GM12892 (cell line): ENCODE measurements around the gene NRXN3.

Experiments used
- DNase-seq: peaks from one replicate; pipeline ENCODE4 v3.0.0; 2011; ENCODE audit not compliant: insufficient read length
- FAIRE-seq: peaks from 2 replicates; lab custom pipeline; 2011; peaks lifted over from hg19 to GRCh38; lab: Jason Lieb, UNC
- POLR2A ChIP-seq: IDR thresholded peaks from 2 replicates; pipeline ENCODE4 v1.6.1; 2011; ENCODE audit warnings: low read depth, low read length, control low read depth
- POLR2AphosphoS5 ChIP-seq: IDR thresholded peaks from 2 replicates; pipeline ENCODE4 v1.6.1; 2011; ENCODE audit warnings: low read depth, low read length, control low read depth
- TAF1 ChIP-seq: IDR thresholded peaks from 2 replicates; pipeline ENCODE4 v1.6.1; 2011; ENCODE audit warnings: low read depth, mild to moderate bottlenecking, control low read depth, low read length, borderline replicate concordance

Gene NRXN3

GRCh38 chr14:79586989-79587598 lies 1416.9 kb downstream of the NRXN3 start:
- FAIRE-seq (no peak), DNase-seq (no peak)
- no peak for TF ChIP-seq POLR2A
- no peak for TF ChIP-seq TAF1
- TF ChIP-seq POLR2AphosphoS5: no peak

GRCh38 chr14:79587875-79588274 lies 1417.7 kb downstream of the NRXN3 start:
- DNase-seq (no peak), FAIRE-seq (no peak)
- no peak for TF ChIP-seq POLR2AphosphoS5
- no peak for TF ChIP-seq POLR2A
- no peak for TF ChIP-seq TAF1

GRCh38 chr14:79588398-79588797 lies 1418.2 kb downstream of the NRXN3 start:
- DNase-seq: no peak

GRCh38 chr14:79596551-79596950 lies 1426.4 kb downstream of the NRXN3 start:
- FAIRE-seq: no peak
- DNase-seq: no peak
- no peak for TF ChIP-seq POLR2A
- TF ChIP-seq TAF1: no peak
- no peak for TF ChIP-seq POLR2AphosphoS5

More at GRCh38 chr14:79588398-79588797, 1418.2 kb downstream of the NRXN3 start:
- no peak for FAIRE-seq
- TF ChIP-seq POLR2A (no peak), TAF1 (no peak), POLR2AphosphoS5 (no peak)

- no peak for DNase-seq
- FAIRE-seq: no peak
- TF ChIP-seq POLR2A (no peak), TAF1 (no peak), POLR2AphosphoS5 (no peak)
These were observed 1427.4 kb downstream of the NRXN3 start for GRCh38 chr14:79597566-79597965.

GRCh38 chr14:79598339-79598738 lies 1428.2 kb downstream of the NRXN3 start:
- FAIRE-seq (no peak), DNase-seq (no peak)
- TF ChIP-seq TAF1 (no peak), POLR2A (no peak), POLR2AphosphoS5 (no peak)

GRCh38 chr14:79599239-79599638 lies 1429.1 kb downstream of the NRXN3 start:
- no peak for DNase-seq
- no peak for FAIRE-seq
- TF ChIP-seq POLR2A (no peak), POLR2AphosphoS5 (no peak), TAF1 (no peak)

GRCh38 chr14:79600406-79600805 lies 1430.2 kb downstream of the NRXN3 start:
- TF ChIP-seq TAF1: no peak
- TF ChIP-seq POLR2AphosphoS5: no peak
- TF ChIP-seq POLR2A: no peak
- DNase-seq (no peak), FAIRE-seq (no peak)

GRCh38 chr14:79601579-79601978 lies 1431.4 kb downstream of the NRXN3 start:
- DNase-seq (no peak), FAIRE-seq (no peak)
- no peak for TF ChIP-seq POLR2AphosphoS5
- TF ChIP-seq POLR2A: no peak
- TF ChIP-seq TAF1: no peak

GRCh38 chr14:79602045-79602444 lies 1431.9 kb downstream of the NRXN3 start:
- DNase-seq (no peak), FAIRE-seq (no peak)
- no peak for TF ChIP-seq POLR2AphosphoS5
- no peak for TF ChIP-seq TAF1
- no peak for TF ChIP-seq POLR2A

- FAIRE-seq: no peak
These were observed 1432.6 kb downstream of the NRXN3 start for GRCh38 chr14:79602742-79603141.

GRCh38 chr14:79605849-79606248 lies 1435.7 kb downstream of the NRXN3 start:
- FAIRE-seq (no peak), DNase-seq (no peak)
- no peak for TF ChIP-seq POLR2AphosphoS5
- TF ChIP-seq TAF1: no peak
- no peak for TF ChIP-seq POLR2A

More at GRCh38 chr14:79602742-79603141, 1432.6 kb downstream of the NRXN3 start:
- DNase-seq: no peak
- TF ChIP-seq POLR2A (no peak), TAF1 (no peak), POLR2AphosphoS5 (no peak)
